ENCODE results near the gene NUP43. TPM values are rescaled to one million over a fixed set of nuclear protein-coding genes. Genes with fewer than 3 reads are reported as not detected.

Gene NUP43
- total RNA-seq, 2 donors from 2014 or later, result 8.6 to 22.8 TPM

GRCh38 chr6:149681209-149681608 is 65.1 kb downstream of the NUP43 start:
- no peaks in the 10 kb centered on the region for H3K4me1 ChIP-seq
- no peak overlapping the region for H3K4me3 ChIP-seq
- ATAC-seq (no peak), DNase-seq (no peak)
- peaks cover 0 to 9% of the 10 kb centered on the region in 2 donors for H3K36me3 ChIP-seq (replicated peaks in 1 of 2; ENCODE audit: insufficient read depth in 1 of 2, low read depth in 2 of 2)
- H3K27me3 ChIP-seq, result no peaks in the 10 kb centered on the region
- TF ChIP-seq POLR2A (IDR thresholded peaks at IDR 0.05) (no peak), CTCF (IDR thresholded peaks at IDR 0.05) (no peak)
- H3K27ac ChIP-seq, result no peak overlapping the region
- intact Hi-C loops (cut with DNase I), result no loop called here
- H3K9me3 ChIP-seq, result no peaks in the 10 kb centered on the region

- H3K36me3 ChIP-seq (replicated peaks in 1 of 2; ENCODE audit: insufficient read depth in 1 of 2, low read depth in 2 of 2), result peaks cover 0 to 15% of the 10 kb centered on the region in 2 donors
- no peak overlapping the region for H3K27ac ChIP-seq
- 62 to 65% methylated on average over 1 of the region's 1 CpG for WGBS, 2 donors
- no peak for ATAC-seq
- H3K4me3 ChIP-seq, result no peak overlapping the region
- H3K9me3 ChIP-seq, result no peaks in the 10 kb centered on the region
- no peaks in the 10 kb centered on the region for H3K27me3 ChIP-seq
- no peak for DNase-seq
- TF ChIP-seq POLR2A (IDR thresholded peaks at IDR 0.05), result no peak
- TF ChIP-seq CTCF (IDR thresholded peaks at IDR 0.05), result no peak
- intact Hi-C loops (cut with DNase I), result no loop called here
- no peaks in the 10 kb centered on the region for H3K4me1 ChIP-seq
These were observed 65.8 kb downstream of the NUP43 start for GRCh38 chr6:149680503-149680902.

Other genes starting within 250 kb of the NUP43 start
- gene PPIL4, start 200.5 kb downstream of the NUP43 start, total RNA-seq, result 10 to 100 TPM; 14.5 to 24.1 TPM
- 10 to 100 TPM; 25.7 to 33.7 TPM for gene GINM1, start 180.2 kb downstream of the NUP43 start, total RNA-seq
- 1 to 10 TPM; 4.3 to 8.8 TPM for gene KATNA1, start 97.8 kb downstream of the NUP43 start, total RNA-seq
- gene LATS1, start 28.4 kb downstream of the NUP43 start, total RNA-seq, result 10 to 100 TPM; 12.7 to 15.5 TPM
- 10 to 100 TPM; 26.2 to 26.7 TPM for gene PCMT1, start 3.2 kb upstream of the NUP43 start, total RNA-seq
- gene LRP11, start 117.8 kb upstream of the NUP43 start, total RNA-seq, result 10 to 100 TPM; 21.0 to 28.0 TPM
- not detected for gene RAET1E, start 151.6 kb upstream of the NUP43 start, total RNA-seq
- not detected for gene RAET1G, start 176.6 kb upstream of the NUP43 start, total RNA-seq
- gene ULBP2, start 195.5 kb upstream of the NUP43 start, total RNA-seq, result under 1 TPM in 1 of 2 donors, not detected in 1; 0.26 TPM
- not detected for gene ULBP1, start 217.4 kb upstream of the NUP43 start, total RNA-seq